Activated CD4-positive, alpha-beta T cell treated with anti-CD3 and anti-CD28 coated beads, Interleukin-2, amount 50 U/mL, for 24 hours (primary cell): ENCODE results near the gene NBPF26.
"Not testable (repeated sequence)": the region's sequence is repeated elsewhere in the genome, so short reads cannot be mapped to it uniquely, and the experiment has no call there.

Experiments used
- DNase-seq, 2 donors: peaks; one replicate each; pipeline ENCODE4 v3.0.0-alpha.2; 2020; ENCODE audit warnings: low read depth in 1 of 2, low spot score in 1 of 2

The NBPF26 gene

GRCh38 chr1:120723715-120724402, at the start of gene NBPF26:
TSS of gene NBPF26 (plus strand) at chr1:120723945.
- DNase-seq, result peak; percentile 47 to 55

GRCh38 chr1:120680106-120680819, 43.5 kb upstream of the NBPF26 start:
- DNase-seq, result not testable (repeated sequence)

GRCh38 chr1:120680938-120681337, 42.8 kb upstream of the NBPF26 start:
- DNase-seq, result not testable (repeated sequence)

DNA sequence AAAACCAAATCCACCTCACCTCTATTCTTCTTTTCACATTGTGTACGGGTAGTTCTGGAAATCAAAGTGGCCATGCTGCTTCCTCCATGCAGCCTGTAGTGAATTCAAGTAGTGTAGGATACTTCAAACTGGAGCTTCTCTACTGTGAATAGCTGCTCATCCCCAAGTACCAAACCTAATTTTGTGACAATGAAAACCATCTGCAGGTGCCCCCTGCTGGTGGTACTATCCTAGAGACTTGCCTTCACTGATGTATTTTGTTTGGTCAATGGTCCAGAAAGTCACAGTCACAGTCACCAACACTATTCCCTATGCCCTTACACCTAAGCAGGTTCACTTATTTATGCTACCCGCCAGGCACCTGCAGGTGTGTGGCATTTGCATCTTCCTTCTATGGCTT, 39.3 kb upstream of the NBPF26 start:
- not testable (repeated sequence) for DNase-seq

DNA sequence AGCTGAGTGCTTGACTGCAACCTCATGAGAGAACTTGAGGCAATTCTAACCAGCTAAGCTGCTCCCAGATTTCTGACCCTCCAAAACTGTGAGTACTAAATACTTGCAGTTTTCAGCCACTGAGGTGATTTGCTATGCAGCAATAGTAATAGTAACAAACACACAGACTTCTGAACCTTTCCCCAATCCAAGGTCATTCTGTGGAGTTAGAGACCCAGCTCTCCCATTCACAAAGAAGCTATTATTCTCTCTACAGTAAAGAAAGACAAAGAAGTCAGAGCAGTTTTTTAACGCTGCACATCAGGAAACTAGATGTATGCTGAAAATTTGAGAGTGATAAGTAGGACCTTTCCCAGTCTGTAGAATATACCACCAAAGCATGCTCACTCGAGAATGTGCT, 38.1 kb upstream of the NBPF26 start:
- DNase-seq, result not testable (repeated sequence)

DNA sequence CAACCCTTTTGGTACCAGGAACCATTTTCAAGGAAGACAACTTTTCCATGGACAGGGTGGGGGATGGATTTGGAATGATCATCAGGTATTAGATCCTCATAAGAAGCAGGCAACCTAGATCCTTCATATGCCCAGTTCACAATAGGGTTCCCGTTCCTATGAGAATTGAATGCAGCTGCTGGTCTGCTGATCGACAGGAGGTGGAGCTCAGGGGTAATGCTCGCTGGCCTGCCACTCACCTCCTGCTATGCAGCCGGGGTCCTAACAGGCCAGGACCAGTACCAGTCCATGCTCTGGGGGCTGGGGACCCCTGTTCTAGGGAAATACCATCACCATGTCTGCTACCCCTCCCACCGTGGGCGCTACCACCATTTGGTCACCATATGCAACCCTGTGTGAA, 36.5 kb upstream of the NBPF26 start:
- DNase-seq, result not testable (repeated sequence)

DNA sequence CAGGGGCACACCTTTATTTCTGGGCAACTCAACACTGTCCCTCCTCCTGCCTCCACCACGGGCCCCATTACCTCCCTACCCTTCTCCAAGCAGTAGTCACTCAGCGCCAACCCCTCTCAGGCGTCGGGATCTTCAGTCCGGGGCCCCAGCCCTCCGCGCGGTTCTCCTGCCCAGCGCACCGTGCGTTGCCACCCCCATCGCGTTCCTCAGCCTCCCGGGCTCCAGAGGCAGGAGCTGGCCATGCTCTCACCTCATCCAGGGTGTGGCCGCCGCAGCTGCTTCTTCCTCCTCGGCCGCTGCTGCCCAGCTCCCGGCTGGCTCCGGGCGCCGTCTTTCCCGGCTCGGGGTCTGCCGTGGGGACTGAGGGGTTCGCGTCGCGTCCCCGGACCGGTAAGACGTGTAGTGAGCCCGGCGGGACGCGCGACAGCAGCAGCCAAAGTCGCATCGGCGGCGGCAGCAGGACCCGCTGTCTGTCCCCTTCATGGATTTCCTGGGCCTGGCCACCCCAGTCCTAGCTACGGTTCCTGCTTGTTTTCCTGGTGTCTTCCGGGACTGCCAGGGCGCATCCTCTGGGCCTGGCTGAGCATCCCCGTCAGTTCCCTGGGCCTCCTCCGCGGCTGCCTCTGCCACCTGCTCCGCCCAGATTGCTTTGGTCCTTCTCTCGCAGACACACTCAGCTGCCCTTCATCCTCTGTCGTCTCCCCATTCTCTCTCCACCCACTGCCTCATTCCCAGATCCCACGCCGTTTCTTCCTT, 22.8 kb upstream of the NBPF26 start:
- DNase-seq, result not testable (repeated sequence)

- DNase-seq, result not testable (repeated sequence)
Measured at GRCh38 chr1:120723358-120723714, 409 bp upstream of the NBPF26 start.

GRCh38 chr1:120724507-120724906, 762 bp downstream of the NBPF26 start:
- DNase-seq, result not testable (repeated sequence)

DNA sequence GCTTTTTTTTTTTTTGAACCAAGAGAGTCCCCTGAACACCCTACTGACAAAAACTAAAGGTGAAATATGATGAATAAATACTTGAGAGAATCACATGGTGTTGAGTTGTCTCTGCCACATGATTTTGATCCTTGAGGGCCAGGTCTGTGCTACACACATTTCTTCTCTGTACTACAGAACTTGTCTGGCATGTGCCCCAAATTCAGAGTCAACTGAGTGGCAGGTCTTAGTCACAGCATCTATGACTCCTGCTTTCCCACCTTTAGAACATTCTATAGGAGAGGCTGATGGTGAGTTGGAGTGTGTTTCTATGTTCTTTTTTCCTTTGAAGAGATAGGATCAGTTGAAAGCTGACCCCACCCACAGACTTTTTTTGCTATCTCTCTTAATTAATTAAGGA, 5.1 kb downstream of the NBPF26 start:
- DNase-seq, result not testable (repeated sequence)

GRCh38 chr1:120769090-120769489, 45.3 kb downstream of the NBPF26 start:
- not testable (repeated sequence) for DNase-seq

DNA sequence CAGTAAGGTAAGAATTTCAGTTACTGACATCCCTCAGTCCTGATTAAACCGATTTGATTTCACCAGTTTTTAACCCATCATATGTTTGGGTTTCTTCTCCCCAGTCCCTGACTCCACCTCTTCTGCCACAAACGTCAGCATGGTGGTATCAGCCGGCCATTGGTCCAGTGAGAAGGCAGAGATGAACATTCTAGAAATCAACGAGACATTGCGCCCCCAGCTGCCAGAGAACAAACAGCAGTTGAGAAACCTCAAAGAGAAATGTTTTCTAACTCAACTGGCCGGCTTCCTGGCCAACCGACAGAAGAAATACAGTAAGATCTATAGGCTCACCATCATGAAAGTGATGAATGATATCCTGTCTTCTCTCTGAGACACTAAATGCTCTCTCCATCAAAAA, 81.7 kb downstream of the NBPF26 start:
- not testable (repeated sequence) for DNase-seq

DNA sequence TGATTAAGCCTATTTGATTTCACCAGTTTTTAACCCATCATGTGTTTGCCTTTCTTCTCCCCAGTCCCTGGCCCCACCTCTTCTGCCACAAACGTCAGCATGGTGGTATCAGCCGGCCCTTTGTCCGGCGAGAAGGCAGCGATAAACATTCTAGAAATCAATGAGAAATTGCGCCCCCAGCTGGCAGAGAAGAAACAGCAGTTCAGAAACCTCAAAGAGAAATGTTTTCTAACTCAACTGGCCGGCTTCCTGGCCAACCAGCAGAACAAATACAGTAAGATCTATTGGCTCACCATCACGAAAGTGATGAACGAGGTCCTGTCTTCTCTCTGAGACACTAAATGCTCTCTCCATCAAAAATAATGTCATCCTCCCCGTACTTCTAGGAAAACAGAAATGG, 88.1 kb downstream of the NBPF26 start:
- not testable (repeated sequence) for DNase-seq

- not testable (repeated sequence) for DNase-seq
Measured at GRCh38 chr1:120825051-120825450, 101.3 kb downstream of the NBPF26 start.

DNA sequence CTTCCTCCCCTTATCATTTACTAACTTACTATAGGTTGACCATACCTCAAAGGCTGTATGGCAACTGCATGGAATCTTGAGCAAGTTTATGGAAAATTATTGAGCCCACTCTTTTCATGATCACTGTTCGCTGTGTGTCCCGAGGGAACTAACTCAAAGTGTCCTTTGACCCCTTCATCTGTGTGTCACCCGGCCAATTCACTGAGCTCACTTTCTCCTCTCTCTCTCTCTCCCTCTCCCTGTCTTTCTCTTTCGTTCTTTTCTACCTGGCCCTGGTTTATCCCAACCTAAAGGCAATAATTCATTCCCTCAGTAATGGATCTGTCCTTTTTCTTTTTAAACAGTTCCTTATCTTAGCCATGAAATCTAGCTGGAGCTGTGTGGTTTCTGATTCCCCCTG, 102.9 kb downstream of the NBPF26 start:
- DNase-seq, result not testable (repeated sequence)

DNA sequence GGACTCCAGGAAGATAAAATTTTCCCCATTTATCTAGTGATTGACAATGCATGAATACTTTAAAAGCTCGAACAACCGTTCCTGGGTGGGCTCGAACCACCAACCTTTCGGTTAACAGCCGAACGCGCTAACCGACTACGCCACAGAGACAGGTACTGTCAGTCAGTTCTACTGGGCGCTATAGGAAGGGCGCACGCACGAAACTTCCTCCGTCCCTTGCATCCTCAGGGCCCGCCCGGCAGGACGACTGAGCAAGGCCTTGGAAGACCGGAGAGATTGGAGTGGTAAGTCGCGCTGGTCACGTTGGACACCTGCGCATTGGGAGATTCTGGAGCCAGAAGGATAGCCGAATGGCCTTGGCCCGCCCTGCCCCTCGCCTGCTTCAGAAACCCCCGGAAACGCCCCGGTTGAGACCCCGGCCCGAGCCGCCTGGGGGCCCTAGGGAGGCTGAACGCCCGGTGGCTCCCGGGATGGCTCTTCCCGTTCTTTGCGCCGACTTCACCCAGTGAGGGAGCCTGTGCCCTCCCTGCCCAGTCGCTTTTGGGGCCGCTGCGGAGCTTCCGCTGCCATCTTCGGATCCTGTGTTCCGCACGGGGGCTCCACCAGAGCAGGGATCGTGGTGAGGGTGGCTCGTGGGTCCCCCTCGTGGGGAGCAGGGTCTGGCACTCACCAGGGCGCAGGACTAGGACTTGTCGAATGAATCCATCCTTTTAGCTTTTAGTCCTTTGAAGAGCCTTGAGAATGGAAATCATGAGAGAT, 120.6 kb downstream of the NBPF26 start:
- peak; percentile 61 to 80 for DNase-seq

DNA sequence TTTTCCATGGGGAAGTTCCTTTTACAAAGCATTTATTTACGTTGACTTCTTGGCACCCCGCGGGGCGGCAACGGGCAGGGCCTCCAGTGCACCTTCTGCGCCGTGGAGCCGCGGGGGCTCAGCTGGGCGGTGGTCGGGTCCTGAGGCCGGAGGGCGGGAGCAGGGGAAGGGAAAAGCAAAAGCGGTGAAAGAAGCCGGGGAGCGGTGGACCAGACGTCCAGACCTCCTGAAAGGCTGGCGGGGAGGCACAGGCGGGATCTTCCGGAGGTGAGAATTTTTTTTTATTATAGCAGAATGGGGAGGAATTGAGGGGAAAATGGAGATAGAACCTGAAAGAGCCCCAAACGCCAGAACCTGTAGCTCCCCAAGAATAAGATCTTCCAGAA, 121.2 kb downstream of the NBPF26 start:
- not testable (repeated sequence) for DNase-seq

- not testable (repeated sequence) for DNase-seq
Measured at GRCh38 chr1:120849400-120850286, 125.9 kb downstream of the NBPF26 start.

GRCh38 chr1:120850287-120850536, 126.5 kb downstream of the NBPF26 start:
- DNase-seq, result not testable (repeated sequence)
